Right renal pelvis (tissue), 4 donors: ENCODE results near the gene ZNF584. TPM values are rescaled to one million over a fixed set of nuclear protein-coding genes. Genes with fewer than 3 reads are reported as not detected.
"Not testable (repeated sequence)": the region's sequence is repeated elsewhere in the genome, so short reads cannot be mapped to it uniquely, and the experiment has no call there.

Experiments used
- DNase-seq, 4 donors: peaks; one replicate each; pipeline ENCODE4 v3.0.0-alpha.2; 2013; ENCODE audit warnings: low read depth in 4 of 4, low spot score in 3 of 4, missing footprints in 1 of 4
- polyA plus RNA-seq, 4 donors: library from polyadenylated mRNA; unstranded; fragments of 120-200 nt; gene quantifications; one replicate each; pipeline ENCODE4 v1.2.1, GENCODE V29; 2013; ENCODE audit not compliant: insufficient read length in 4 of 4

The ZNF584 gene
- 10 to 100 TPM; 12.3 to 14.6 (median 13.6) TPM for polyA plus RNA-seq

DNA sequence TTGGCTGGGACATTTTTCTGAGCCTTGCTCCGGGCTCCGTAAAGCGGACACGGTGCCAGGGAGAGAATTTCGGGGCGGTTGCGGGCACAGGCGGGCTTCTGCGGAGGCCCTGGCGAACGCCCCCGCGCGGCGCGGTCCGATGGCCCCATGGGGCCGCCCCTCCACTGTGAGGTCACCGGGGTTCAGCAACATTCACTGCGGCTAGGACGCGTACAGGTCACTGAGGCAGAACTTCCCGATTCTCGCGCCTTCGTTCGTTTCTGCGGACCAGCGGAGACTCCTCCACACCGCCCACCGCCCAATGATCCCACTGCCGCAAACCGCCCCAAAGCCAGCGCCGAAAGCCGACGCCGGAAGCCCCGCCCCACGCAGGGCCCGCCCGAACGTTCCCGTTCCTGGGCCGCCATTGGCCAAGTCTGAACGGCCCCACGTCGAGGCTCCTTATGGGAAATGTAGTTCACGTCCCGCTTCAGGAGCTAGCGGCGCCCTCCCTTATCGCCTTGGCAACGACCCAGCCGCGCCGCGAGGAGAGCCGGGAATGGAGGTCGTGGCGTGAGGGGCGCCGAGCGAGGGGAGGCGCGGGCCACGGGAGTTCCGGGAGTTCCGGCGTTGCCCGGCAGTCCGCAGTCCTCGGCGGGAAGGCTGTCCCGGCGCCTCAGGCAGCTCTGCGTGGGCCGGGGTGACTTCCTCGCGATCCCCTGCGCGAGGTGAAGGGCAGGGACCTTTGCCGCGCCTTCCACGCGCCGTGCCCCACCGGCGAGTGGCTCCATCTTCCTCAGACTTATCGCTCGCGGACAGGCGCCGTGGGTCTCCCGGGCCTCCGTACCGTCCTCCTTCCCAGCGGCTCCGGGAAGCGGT is at the start of gene ZNF584:
Gene ZNF584, plus strand, starts transcription at position 498 of the 858 bp plus-strand sequence. CDS start 499 bp downstream, outside the sequence.
- peak; percentile 89 to 94 (median 93) for DNase-seq

DNA sequence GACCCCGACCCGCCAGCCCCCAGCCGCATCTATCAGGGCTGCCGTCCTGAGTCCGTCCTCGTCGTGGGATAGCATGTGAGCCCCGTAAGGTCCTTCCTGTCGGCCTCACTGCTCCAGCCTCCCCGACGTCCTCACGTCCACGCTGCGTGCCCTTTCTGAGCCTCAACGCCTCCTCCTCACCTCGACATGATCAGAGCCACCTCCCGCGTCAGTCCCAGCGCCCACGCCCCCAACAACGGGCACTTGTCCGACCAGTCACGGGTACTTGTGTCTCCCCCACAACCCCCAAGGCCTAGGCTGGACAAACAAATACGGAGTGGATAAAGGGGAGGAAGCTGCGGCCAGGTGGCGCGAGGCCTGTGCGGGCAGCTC is 46.6 kb upstream of the ZNF584 start:
- DNase-seq = peak in 1 of 4 donors; percentile 25

DNA sequence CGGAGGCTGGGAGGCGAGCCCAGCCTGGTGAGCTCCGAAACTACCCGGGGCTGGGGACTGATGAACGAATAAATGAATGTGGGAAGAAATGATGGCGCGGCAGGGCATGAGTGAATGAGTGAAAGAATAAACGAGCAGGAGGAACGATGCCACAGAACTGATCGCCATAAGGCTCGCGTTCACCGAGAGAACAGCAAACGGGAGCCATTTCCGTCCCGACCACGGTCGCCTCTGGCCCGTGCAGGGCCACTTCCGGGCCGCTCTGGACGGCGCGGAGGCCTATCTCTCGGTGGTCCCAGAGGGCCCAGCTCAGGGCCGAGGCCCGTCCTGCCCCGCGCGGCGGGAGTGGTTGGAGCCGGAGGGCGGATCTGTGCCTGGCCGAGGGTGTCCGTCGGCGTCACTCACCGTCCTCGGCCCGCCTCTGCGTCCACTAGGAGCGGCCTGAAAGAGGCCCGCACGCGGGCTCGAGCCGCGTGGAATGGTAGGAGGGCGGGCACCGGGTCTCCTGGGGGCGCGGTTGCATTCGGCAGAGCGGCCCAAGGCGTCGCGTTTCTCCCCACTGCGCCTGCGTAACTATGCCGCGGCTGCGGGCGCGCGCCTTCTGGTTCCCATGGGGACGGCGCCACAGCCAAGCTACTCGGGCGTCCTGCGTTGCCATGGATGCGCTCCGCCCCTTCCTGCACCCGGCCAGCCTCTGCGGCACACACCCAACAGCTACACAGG is 46.0 kb upstream of the ZNF584 start, which contains the start of gene ZNF497:
Gene ZNF497, minus strand, starts transcription at position 480 of the 723 bp plus-strand sequence. CDS start 5,116 bp downstream, outside the sequence.
- peak; percentile 90 to 97 (median 92) for DNase-seq

DNA sequence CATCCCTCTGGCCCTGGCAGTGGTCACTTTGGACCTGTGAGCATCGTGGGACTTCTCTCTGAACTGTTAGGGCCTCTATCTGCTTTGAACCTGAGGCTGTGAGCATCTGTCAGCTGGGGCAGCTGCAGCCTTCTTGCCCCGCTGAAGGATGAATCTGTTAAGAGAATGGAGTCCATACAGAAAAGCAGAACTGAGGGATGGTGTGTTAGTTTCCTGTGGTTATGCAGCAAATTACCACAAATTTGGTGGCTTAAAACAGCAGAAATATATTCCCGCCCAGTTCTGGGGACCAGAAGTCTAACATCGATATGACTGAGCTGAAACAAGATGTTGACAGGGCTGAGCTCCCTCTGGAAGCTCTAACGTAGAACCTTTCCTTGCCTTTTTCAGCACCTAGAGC is 44.3 kb upstream of the ZNF584 start:
- DNase-seq = no peak

DNA sequence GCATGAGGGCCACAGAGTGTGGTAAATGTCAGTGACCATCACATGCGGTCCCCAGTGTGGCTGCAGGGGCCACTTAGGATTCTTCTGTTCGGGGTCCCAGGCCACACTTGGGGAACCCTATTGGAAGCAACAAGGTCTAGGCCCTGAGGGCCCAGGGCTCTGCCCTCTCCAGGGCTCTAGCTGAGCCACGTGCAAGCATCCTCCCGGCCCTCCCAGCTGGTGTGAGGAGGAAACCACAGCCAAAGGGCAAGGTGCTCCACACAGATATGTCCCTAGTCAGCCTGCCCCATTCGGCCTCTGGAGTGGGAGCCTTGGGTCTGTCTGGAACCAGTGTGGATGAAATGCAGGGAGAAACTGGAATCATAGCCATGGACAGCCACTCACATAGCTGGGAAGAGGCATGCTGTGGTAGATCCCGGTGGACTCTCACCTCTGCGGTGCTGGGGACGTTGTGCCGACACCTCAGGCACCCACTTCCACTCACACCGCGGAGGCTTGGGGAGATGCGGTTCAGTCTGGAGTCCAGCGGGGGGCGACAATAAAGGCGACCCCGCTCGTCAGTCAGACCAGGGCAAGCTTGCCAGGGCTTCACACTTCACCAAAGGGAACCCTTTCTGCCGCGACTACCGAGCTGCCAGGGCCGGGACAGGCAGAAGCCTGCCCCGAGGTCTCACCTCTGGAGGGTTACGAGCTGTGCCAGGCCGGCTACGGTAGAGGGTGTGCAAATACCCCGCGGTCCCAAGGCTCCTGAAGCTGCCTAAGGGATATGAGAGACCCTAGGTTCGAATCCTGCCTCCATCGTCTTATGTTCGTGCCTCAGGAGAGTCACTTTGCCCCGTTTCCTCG is 41.6 kb upstream of the ZNF584 start:
- no peak for DNase-seq

DNA sequence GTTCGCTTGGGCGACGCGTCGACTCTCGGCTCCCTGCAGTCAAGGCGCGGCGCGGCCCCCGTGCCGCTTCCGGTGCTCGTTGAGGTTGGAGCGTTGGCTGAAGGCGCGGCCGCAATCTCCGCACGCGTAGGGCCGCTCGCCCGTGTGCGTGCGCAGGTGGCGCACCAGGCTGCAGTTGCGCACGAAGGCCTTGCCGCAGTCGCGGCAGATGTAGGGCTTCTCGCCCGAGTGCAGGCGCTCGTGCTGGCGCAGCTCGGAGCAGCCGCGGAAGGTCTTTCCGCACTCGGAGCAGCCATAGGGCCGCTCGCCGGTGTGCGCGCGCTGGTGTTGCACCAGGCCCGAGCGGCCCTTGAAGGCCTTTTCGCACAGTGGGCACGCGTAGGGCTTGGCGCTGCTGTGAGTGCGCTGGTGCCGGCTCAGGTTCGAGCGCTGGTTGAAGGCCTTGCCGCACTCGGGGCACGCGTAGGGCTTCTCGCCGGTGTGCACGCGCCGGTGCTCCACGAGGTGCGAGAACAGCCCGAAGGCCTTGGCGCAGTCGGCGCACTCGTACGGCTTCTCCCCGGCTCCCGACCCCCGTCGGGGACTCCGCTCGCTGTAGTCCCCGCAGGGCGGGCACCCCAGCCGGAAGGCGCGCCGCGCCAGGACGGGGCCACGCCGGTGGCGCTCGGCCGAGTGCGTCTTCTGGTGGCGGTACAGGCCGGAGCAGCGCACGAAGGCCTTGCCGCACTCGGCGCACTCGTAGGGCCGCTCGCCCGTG is 40.6 kb upstream of the ZNF584 start:
- DNase-seq = no peak

DNA sequence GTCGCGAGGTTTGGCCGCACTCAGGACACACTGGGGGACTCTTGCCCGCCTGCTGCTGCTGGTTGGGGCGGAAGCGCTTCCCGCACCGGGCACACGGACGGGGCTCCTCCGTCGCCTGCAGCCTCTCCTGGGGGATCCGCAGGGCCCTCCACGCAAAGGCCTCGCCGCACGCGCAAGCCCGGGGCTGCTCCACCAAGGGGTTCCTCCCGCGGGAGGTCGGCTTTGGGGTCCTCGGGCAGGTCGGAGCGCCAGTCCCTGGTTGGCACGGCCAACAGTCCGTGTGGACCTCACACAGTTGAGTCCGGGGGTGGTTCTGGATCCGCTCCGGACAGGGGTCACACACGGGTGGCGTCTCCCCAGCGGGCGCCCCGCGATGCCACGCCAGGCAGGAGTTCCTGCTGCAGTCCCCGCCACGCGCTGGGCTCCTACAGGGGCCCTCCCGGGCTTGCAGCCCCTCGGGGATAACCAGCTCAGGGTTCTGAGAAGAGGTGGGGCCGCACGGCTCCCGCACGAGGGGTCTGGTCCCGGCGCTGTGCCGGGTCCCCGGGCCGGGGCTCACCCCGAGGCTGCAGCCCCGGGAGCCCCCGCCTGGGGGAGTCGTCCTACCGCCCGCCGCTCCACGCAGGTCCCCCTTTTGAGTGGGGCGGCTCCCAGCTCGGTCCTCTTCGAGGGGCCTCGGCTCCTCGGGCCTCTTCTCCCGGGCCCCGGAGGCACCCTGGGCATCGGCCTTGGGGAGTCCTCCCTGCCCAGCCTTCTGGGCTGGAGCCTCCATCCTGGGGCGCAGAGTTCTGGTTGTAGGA is 39.7 kb upstream of the ZNF584 start:
- no peak for DNase-seq

DNA sequence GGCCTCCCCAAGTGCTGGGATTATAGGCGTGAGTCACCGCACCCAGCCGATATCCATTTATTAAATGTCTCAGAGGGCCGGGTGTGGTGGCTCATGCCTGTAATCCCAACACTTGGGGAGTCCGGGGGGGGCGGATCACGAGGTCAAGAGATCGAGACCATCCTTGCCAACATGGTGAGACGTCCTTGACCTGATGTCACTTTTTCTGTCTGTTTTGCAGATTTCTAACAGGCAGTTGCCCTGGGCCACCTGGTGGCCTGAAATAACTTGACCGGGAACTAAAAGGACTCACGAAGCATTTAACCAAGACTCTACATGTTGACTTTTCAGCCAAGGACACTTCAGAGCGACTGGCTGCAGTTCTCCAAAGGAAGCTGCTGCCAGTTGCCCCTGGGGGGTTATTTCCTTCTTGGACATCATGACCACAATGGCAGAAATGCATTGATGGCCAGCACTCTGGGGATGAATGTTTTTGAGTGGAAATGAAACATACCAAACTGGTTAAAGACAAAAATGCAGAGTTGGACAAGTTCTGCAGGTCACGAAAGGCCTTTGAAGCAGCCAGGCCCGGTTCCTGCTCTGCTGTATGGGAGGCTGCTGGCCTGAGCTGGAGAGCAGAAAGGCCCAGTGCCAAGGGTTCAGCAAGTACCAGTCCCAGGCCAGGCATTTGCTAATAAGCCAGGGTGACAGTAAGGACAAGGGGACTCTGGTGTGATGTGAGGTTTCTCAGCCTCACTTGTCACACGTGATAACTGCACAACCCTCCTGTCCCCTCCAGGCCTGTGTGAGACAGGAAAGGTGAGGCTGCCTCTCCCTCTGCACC is 35.9 kb upstream of the ZNF584 start:
- no peak for DNase-seq

DNA sequence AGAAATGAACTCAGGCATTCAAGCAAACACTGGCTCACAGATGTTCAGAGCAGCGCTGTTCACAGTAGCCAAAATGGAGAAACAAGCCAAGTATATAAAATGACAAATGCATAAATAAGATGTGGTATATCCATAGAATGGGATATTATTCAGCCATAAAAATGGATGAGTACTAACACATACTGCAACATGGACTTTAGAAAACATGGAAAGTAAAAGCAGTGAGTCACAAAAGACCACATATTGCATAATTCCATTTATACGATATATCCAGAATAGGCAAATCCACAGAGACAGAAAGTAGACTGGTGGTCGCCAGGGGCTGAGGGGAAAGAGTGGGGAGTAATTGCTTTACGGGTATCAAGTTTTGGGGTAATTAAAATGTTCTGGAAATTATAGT is 34.2 kb upstream of the ZNF584 start:
- DNase-seq = no peak

DNA sequence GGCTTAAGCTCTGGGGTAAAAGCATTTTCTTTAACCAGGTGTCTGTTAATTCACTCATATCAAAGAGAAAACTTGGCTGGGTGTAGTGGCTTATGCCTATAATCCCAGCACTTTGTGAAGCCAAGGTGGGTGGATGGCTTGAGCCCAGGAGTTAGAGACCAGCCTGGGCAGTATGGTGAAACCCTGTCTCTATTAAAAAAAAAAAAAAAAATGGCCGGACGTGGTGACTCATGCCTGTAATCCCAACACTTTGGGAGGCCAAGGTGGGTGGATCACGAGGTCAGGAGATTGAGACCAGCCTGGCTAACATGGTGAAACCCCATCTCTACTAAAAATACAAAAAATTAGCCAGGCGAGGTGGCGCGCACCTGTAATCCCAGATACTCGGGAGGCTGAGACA is 31.7 kb upstream of the ZNF584 start:
- DNase-seq = not testable (repeated sequence)

DNA sequence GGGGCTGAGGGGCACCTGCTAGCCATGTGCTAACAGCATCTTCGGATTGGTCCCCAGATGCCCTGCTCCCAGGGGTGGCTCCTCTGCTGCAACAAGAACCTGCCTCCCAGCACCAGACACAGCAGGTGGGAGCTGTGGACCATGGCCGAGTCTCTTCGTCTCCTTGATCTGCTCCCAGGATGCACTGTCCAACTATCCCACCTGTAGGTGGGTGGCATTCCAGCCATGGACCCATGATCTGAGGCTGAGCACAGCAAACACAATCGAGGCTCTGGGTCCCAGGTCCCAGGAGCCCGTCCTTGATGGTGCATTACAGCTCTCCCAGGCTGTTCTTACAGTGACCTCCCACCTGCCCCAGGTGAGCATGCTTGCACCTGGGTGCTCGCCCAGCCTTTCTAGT is 29.2 kb upstream of the ZNF584 start:
- DNase-seq = no peak

DNA sequence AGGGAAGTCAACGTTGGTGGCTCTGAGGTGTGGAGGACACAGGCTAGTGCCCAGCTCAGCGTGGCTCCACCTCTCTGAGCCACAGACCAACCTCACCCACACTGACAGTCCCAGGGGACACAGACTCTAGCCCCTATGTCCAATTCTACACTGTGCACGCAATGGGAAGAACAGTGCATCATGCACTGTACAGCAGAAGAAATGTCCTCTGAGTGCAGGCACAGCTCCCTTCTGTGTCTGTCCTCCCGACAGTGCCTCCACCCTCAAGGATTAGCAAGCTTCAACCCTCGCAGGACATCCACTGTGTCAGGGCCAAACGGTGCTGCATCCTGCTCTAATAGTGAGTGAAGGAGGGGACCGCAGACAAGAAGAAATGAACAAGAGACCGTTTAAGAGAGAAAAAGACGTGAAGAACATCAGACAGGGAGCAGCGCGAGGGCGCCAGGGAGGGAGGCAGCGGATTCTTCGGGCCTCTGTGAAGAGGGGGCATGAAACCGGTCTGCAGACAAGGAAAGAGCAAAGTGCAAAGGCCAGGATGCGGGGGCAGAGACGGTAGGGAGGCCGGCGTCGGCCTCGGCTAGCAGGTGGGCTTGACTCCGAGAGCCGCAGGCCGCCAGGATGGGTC is 28.3 kb upstream of the ZNF584 start:
- no peak for DNase-seq

DNA sequence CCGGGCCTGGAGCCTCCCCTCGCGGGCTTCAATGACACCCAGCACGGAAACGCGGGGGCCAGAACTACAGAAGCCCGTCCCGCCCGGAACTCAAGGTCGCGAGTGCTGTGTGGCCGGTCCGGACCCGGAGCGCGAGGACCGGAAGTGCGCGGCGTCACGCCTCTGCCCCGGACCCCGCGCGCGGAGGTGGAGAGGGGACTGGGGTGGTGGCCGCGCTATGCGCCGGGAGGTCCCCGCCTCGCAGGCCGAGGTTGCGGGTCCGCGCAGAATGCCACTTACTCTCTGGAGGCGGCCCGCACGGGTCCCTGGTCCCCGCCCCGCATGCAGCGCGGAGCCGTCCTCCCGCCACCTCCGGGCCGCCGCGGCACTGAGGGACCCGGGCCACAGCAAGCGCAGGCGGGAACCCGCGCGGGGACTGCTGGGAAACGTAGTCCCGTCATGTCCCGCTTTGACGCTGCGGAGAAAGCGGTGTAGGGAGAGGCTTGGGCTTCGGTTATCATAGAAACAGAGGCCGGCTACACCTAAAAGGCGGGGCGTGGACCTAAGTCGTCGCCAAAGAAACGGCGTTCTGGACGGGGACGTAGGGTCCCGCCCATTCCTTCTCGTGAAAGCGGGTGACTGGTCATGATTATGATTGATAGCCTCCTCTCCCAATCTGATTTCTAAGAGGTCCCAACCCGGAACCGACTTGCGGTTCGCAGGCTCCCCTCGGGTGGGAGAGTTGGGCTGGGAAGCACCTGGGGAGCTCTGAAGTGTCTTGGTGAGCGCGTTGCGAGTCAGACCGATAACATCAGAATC is 27.6 kb upstream of the ZNF584 start, which contains the start of gene ZNF837:
Gene ZNF837, minus strand, starts transcription at position 369 of the 798 bp plus-strand sequence. CDS start 11,698 bp downstream, outside the sequence.
- peak; percentile 98 to 100 (median 99) for DNase-seq

DNA sequence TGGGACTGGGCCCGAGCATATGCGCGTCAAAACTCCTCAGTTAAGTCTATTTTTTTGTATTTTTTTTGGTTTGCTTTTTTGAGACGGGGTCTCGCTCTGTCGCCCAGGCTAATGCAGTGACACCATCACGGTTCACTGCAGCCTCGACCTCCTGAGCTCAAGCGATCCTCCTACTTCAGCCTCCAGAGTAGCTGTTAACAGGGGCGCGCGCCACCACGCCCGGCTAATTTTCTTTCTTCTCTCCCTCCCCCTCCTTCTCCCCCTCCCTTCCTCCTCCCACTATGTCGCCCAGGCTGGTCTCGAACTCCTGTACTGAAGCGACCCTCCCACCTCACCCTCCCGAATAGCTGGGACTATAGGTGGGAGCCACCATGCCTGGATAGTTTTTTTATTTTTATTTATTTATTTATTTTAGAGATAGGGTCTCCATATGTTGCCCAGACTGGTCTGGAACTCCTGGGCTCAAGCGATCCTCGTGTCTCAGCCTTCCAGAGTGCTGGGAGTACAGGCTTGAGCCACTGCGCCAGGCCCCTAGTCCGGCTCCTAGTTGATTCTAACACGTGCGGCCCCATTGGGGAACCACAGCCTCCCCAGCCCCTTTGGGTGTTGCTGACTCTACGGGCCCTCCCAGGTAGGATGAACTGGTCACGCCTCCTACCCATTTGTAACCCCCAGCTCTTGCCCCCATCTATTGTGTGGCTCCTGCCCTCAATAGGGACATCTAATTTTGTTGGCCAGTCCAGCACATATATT is 26.8 kb upstream of the ZNF584 start:
- no peak for DNase-seq

DNA sequence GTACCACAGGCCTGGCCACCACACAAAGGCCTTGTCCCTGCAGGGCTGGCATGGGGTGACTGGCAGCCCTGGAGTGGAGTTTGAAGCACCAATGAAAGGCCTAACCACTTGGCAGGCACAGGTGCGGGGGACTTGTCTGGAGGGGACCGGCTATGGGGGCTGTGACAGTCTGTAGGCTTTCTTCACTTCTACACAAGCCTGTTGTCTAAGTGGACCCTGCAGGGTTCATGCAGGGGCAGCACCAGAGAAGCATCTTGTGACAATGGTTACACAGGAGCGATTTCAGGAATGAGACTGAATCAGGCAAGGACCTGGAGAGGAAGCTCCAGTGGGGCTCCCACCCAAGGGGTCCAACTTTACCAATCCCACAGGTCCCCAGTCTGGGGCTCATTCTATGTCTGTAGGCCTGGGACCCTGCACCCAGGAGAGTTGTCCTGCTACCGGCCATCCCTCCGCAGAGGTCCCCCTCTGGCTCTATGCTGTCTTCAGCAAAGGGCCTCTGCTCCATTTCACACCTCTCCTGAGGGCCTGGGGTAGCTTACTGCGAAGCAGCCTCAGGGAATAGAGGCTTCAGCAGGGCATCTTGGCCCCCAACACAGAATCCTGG is 25.3 kb upstream of the ZNF584 start:
- DNase-seq = no peak
